HG03520 (cell line): ENCODE results near the gene PDE4B.

Source experiments
- ATAC-seq: cut with Tn5 transposase; IDR thresholded peaks from one replicate; pipeline ENCODE4 v1.9.1; 2021; ENCODE audit warnings: mild to moderate bottlenecking, moderate library complexity; ENCODE audit not compliant: unreplicated experiment

Gene PDE4B

DNA sequence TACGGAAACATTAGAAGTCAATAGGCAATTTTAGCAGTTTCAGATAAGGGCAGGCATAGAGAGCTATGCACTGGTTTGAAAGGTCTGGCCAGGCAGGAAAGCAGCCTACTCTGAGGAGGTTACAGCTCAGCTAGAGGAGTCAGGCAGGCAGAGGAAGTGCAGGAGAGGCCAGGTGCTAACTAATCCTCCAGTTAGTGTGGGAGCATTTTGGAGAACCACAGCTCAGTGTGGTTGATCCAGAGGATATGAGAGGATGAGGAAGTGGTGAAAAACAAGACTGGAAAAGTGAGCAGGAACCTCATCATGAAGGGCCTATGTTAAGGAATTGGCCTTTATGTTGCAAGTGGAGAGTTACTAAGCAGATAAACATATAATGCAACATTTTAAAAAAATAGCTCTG, 458.9 kb downstream of the PDE4B start:
- no peak for ATAC-seq

DNA sequence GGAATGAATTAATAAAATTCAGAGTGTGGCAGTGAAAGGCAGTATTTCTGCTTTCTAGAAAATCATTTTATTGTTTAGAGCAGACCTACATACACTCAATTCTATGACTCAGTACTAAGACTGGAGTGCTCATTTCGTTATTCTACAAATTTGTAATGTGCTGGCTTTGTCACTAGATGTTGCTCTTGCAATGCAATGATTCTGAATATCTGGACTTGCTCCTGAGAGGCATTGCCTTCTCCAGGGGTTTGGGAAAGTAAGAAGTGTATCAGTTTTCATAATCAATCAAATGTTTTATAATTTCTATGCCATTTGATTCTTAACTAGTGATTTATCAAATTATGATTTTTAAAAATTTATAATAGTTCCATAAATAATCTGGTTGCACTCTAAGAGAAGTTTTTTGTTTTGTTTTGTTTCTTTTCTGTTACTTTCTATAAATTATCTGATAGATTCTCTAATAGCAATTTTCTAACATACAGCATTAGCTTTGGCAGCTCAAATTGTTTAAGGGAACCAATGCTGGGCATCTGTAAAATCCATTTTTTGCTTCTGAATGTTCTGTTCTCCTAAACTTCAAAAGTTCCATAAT, 460.7 kb downstream of the PDE4B start:
- peak; percentile 72 for ATAC-seq

DNA sequence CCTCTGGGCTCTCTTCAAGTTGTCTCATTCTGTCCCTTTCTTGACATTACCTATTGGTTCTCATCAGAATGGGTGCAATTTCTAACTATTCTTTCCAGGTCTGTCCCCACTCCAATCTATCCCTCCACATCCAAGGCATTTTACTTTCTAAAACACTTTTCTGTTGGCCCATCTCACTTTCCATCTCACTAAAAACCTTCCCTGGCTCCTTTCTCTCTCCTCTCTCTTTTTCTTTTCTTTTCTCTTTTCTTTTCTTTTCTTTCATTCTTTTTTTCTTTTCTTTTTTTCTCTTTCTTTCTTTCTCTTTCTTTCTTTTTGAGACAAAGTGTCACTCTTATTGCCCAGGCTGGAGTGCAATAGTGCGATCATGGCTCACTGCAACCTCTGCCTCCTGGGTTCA, 462.1 kb downstream of the PDE4B start:
- no peak for ATAC-seq

DNA sequence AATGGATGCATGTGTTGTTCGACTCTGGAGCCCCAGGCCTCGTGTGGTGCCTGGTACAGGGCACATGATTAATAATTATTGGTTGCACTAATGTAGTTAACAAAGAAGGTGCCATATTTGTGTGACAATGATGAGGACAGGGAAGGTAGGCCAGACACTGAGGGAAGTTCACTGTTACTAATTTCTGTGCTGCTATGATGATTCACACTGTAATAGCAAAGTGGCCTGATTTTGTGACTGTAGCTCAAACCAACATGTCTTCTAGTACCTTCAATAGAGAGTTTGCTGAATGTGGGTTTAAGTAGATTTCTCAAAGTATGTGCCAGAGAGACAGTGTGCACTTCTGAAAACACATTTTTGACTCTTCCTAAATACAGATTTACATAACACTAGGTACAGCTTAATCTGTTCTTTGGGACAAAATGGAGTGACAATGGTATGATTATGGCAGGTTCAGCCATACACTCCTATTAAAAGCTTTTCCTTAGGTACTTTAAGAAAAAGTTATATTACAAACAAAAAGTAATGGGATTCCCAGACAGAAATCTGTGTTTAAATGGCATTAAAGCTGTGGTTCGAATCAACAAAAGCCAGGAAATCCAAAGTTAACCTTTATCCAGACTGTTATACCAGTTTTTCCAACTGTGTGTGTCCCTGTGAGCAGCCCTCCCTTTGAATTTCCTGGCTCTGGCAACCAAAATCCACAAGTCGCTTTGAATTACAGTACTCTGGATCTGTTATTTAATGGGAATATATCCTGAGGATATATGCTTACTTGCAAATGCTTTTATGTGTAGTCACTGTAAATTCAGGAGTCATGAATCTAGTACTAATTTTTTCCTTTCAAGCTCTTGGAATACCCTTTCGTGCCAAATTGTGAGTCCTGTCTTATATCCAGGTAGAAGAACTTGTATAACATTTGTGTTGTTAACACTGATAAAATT, 464.2 kb downstream of the PDE4B start:
- no peak for ATAC-seq

DNA sequence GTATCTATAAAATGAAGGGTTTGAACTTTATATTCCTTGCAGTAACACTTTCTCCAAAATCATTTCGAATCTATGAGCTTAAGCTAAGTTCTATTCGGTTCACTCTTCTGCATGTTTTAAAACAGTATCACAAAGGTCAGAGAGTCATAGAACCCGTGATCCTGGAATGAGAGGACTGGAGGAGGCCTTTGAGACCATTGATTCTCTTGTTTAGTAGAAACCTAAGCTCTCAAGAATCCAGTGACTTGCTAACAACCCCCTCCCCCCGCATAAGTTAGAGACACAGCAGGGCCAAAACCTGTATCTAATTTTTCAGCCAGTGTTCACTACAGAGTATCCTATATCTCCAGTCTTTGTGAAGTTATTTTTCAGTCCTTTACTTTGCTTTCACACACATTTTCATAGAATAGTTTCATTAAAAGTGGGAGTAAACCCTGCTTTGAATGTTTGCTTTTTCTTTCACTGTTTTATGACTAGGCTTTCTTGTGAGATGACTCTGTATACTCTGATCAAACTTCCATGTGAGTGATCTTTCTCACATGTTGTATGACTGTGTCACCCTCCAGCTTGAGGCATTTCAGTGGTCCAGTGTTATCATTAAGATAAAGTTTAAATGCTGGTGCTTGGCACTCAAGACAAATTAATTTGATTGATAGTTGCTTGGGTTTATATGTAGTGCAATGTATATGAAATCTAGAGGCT, 465.9 kb downstream of the PDE4B start:
- peak; percentile 74 for ATAC-seq

DNA sequence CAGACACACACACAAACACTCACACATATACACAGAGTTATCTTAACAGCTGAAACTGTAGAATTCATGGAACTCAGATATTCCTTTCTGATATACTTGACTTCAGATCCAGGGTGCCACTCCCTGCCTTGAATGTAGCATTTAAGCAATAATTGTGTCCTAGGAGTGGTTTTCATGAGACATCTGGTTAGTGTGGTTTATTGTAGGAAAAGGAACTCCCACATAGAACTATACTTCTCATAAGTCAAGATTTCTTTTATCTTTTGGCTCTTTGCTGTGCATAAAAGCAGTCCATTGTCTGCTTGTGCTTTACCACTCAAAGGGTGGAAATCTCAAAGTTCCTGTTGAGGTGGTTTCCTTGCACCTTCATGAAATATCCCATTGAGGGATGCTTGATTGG, 468.7 kb downstream of the PDE4B start:
- no peak for ATAC-seq

DNA sequence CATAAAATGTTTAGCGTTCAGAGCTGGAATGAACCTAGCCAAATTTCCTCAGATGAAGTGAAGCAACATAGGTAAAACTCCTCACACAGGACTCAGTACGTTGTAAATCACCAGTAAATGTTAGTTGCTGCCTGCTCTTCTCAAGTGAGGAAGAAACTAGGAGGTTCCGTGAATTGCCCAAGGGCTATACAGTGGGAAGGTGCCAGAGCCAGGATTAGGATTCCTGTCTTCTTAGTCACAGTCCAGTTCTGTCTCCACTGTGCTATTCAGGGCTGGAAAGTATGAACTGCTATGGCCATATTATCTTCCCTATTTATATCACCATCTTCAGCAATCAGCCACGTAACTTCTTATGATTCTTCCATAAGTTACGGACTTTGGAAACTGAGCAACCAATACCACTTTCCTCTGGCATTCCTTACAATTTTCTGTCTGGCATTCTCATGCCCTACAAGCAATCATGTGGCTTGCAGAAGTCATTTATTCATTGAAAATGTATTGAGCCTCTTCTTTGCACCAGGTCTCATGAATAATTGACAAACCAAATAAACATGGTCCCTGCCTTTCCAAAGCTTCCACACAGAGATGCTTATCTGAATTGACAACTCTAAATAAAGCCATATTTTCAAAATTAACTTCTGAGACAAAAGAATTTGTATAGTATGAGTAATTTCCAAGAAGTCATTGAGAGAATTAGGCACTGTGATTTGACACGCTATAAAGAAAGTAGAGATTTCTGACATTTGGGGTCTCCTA, 469.7 kb downstream of the PDE4B start:
- no peak for ATAC-seq

DNA sequence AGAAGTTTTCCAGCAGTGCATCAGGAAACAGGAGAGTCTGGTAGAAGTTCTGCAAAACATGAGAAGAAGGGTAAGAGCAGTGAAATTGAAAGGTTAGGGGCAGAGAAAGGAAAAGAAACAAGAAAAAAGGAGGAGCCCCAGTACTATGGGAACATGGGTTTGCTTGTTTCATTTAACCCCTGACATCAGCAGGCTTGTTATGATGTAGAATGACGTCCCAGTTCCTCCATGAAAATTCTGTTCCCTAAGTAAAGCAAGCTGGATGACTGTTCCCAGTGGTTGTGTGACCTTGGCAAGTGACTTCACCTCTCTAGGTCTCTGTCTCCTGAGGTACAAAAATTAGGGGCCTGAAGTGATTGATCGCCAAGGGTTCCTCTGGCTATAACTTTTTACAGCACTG, 472.6 kb downstream of the PDE4B start:
- ATAC-seq, result no peak

DNA sequence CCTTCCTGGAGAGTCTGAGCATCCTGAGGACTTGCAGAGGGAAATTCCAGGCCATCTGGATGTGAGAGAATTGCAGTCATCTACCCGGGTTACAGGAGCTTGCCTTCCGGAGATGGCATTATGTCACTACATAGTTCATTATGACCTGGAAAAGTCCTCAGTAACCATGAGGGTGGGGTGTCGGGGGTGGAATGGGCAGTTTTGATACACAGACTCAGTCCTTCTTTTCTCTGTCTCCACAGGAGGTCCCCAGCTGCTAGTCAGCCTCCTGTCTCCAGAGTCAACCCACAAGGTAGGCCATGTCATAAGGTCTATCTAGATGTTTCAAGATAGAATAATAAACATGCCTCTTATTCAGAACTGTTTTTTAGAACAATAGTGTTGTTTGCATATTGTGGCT, 473.1 kb downstream of the PDE4B start:
- ATAC-seq, result no peak

DNA sequence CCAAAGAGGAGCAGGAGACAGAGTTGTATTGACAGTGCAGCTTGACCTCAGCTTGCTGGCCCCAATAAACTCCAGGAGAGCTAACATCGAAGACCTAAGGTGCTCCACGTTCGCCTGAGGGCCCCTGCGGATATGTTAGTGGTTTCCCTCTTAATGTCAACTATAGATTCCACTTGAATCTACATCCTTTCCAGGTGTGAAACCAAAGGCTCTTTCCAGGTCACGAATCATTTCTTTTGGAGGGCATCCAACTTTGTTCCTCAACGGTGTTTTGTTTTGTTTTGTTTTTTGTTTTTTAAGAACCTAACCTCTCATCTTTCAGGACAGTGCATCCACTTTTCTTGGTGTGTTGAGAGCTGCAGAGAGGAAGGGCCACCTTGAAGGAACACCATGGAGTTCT, 473.7 kb downstream of the PDE4B start:
- ATAC-seq, result no peak

DNA sequence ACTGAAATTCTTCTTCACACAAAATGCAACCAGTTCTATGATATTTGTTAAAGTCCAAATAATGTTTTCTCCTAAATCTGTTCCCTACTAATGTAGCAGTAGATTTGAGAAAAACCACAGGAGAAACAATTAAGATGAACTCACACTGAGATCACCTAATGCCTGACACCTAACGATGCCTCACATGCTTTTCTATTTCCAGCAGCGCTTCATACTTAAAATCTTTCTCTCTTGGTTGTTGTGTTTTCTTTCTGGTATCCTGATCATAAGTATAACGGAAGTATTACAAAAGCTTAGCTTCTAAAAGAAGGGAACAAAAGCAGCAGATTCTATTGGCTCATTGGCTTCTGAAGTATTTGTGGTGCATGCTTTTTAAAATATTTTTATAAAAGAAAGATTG, 474.1 kb downstream of the PDE4B start:
- no peak for ATAC-seq

DNA sequence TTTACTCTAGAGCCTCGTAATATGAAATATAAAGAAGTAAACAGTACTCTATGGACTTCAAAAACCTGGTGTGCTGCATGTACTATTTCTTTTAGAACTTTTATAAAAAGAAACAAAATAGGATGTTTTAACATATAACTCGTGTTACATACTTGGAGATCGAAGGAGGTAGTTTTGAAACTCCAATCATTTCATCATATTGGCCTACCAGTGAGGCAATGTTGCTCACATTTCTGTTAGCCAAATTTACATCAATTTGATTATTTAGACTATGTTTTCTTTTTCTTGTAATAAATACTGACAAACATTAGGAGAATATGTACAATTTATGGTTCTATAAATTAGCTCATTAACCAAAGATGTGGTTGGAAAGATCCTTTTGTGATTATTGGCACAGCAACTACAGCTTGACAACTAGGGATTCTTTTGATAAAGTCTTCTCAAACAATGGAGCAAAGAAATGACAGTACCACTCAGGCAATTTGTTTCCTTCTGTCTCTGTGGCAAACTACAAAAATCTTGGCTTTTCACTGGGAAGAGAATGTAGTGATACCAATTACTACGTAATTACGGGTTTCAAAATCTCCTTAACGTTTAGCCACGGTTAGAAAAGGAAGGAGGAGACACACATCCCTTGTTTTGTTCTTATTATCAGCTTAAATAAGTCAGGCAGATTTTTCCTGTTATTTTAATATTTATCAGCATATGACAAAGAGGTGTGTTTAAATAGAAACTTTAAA, 474.7 kb downstream of the PDE4B start:
- ATAC-seq, result no peak

DNA sequence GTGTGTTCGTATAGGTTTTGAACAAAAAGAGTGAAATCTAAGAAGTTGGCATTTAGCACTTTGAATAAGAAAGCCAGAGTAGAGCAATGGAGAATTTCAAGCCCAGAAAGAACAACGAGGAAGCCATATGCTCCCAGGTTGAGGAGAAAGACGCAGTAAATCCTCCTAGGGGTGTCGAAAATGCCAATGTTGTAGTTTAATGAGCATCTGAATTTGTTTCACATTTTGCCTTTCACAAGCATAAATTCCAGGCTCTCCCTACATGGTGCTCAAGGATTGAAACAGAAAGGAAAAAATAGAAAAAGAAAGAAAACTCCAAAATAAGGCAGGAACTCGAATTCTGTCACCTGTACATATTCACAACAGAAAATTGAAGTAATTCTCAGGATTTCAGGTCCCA, 476.5 kb downstream of the PDE4B start:
- ATAC-seq, result no peak

DNA sequence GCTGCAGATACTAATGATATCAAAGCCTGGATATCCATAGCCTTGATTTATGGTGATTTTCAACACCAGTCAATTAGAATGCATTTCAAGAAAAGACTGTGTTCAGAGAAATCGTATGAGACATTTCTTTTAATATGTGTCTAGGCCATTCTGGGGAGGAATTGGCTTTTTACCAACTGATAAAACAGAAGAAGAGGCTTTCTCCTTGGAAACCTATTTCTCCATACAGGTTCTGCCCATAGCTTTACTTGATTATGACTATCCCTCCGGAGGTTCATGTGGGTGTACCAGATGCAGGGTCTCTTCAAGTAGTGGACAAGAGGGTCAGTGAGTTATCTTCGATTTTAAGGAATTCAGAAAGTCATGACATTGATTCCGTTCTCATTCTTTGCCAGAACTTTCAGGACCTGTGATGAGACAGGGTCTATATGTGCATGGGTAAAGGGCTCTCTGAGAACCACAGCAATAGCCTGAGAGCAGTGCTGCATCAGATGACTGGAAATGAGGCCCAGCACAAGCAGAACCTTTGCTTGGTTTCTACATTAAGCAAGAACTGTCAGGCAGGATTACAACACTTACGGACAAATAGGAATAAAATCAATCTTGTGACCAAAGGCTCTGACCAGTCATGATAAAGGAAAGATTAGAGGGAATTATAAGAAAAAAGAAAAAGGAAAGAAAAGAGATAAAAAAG, 477.6 kb downstream of the PDE4B start:
- no peak for ATAC-seq

DNA sequence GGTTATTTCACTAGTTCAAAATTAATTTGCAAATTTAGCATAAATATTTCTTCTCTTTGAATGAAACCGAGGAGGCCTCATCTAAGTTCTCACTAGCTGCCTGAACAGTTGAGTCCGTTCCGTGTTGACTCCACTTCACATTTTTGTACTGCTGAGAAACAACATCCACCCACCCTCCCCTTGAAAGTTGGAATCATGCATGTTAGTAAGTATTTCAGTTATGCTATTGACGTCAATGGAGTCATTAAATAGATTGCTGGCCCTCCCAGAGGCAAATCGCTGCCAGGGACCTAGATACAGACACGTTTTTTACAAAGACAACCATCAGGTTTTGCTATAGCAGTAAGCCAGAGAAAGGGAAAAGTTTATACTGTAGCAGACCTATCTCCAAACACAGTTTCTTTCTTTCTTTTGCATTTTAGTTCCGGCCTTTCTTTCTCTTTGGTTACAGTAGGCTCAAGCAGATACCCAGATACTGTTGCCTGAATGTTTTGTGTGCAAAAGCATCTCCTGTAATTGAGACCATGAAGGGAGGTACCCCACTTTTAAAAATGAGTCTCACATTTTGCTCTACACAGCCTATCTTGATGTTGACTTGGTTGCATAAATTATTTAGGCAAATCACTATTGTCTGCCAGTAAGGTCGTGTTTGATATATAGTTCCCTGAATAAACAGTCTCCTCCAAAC, 478.7 kb downstream of the PDE4B start:
- ATAC-seq, result no peak

DNA sequence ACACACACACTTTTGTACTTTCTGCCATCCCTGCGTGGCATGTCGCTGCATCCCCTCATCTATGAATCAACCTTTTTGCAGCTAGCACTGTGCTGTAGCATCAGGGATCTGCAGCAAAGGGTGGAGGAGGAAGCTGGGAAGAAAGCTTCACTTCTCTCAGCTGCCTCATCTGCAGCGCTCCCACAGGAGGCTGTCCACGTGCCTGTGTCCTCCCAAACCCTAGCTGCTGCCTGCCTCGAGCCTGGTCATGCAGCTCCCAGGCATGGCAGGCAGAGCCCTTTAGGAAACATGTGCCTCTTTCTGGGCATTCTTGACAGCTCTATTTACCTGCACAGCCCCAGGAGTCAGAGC, 479.2 kb downstream of the PDE4B start:
- no peak for ATAC-seq

DNA sequence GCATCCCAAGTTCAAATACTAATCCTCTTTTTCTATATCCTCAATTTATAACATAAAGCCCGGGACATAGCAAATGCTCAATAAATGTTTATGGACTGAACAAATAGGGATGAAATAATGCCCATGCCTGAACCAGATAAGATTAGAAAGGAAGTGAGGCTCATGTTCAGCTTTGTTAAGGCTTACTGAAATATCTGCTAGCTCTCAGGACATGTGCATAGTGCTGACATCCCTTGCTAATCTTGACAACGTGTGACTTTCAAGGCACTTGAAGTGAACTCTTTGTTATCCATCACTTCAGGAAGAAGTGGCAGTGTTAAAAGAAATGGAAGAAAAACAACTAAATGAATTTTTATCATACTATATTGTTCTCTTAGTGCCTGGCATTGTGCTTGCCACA, 481.0 kb downstream of the PDE4B start:
- ATAC-seq, result no peak

DNA sequence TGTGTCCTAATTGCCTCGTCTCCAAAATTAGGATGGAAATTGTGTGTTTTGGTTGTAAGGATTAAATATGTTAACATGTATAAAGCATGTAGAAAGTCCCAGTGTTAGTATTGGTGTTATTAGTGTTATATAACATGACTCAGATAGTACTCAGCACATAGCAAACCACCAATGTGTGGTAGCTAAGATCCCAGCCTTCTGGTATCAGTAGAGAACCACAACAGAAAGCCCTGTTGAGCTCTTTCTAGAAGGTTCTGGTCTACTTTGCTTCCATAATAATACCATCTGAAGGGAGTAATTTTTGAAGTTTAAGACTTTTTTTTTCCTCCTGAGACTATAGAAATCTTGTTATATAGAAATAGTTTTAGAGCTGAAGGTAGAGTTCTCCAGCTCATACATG, 481.9 kb downstream of the PDE4B start:
- peak; percentile 39 for ATAC-seq

DNA sequence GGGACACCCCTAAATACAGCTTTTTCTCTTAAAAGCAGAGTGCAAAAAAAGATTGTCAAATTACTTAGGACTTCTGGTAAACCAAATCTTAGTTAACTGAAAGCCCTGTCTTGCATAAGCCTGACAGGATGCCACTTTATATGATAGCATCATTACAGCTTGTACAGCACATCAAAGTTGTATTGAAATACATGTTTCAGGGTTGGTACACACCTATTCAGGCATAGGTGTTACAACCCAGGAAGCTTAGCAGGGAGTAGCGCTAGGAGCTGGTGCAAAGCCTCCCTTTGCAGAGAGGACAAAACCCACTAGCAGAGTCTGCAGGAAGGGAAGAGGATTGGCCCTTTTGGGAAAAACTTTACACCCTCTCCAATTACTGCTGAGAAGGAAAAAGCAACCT, 482.4 kb downstream of the PDE4B start:
- ATAC-seq, result no peak
